ENCODE data around the gene DGCR8.
A peak's percentile ranks its signal among the peaks of the same experiment; 100 is the strongest.

The DGCR8 gene

GRCh38 chr22:20087319-20088262 lies 7.5 kb downstream of the DGCR8 start:
- Mint-ChIP-seq H3K27ac (no peak overlapping the region), H3K9me3 (no peaks in the 10 kb centered on the region), H3K4me3 (no peak overlapping the region), H3K27me3 (no peaks in the 10 kb centered on the region), H3K36me3 (ENCODE audit: low read depth) (peaks cover 82% of the 10 kb centered on the region), H3K4me1 (ENCODE audit: low read depth) (peaks cover 37% of the 10 kb centered on the region)
- intact Hi-C loops (cut with micrococcal nuclease), result no loop called here

DNA sequence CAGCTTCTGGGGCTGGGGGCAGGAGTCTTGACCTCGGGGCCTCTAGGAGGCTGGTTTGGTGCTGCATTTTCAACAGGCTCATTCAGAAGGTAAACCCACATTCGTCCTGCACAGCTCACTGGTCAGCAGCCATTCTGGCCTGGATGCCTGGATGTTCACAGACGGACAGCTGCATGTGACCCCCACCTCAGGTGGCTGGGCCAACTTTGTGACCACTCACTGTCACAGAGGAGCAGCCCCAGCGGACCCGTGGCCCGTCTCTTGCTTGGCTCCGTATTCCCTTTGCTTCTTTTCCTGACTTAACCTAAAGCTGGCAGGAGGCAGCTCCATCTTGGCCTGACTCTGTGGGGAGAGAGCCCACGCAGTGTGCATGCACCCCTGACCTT lies 8.2 kb downstream of the DGCR8 start:
- Mint-ChIP-seq H3K4me1 (ENCODE audit: low read depth) (peaks cover 30% of the 10 kb centered on the region), H3K36me3 (ENCODE audit: low read depth) (peaks cover 83% of the 10 kb centered on the region), H3K27ac (no peak overlapping the region), H3K27me3 (no peaks in the 10 kb centered on the region), H3K9me3 (no peaks in the 10 kb centered on the region), H3K4me3 (no peak overlapping the region)
- intact Hi-C loops (cut with micrococcal nuclease), result no loop called here

DNA sequence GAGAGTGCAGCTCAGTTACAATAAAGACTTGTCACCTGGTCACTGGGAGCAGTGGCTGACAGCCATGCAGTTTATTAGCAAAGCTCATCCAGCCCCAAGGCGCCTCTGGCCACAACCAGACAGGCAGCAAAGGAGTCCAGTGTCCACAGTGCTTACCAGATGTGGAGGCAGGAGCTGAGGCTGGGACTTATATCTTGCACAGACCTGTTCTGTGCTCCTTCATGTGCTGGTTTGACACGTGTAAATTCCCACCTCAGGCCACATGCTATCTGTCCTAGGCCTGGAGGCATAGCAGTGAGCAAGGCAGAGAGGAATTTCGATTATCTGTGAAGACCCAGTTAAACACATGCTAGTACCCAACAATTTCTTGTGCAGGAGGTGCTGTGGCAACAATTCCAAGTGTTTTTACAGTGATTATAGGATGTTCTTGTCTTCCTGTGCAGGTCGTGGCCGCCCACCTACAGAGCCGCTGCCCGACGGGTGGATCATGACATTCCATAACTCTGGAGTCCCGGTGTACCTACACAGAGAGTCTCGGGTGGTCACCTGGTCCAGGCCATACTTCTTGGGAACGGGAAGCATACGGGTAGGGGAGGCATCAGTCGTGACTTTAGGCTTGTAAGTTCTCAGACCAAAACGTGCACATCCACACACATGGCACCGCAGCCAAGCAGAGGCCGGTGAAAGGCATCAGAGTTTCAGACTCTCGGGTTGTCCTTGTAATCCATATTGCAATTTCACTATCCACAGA lies 9.4 kb downstream of the DGCR8 start:
- H3K9me3 Mint-ChIP-seq, result no peaks in the 10 kb centered on the region
- no peak overlapping the region for H3K4me3 Mint-ChIP-seq
- intact Hi-C loops (cut with micrococcal nuclease), result no loop called here
- no peaks in the 10 kb centered on the region for H3K27me3 Mint-ChIP-seq
- peaks cover 95% of the 10 kb centered on the region for H3K36me3 Mint-ChIP-seq (ENCODE audit: low read depth)
- peaks cover 19% of the 10 kb centered on the region for H3K4me1 Mint-ChIP-seq (ENCODE audit: low read depth)
- H3K27ac Mint-ChIP-seq, result no peak overlapping the region

DNA sequence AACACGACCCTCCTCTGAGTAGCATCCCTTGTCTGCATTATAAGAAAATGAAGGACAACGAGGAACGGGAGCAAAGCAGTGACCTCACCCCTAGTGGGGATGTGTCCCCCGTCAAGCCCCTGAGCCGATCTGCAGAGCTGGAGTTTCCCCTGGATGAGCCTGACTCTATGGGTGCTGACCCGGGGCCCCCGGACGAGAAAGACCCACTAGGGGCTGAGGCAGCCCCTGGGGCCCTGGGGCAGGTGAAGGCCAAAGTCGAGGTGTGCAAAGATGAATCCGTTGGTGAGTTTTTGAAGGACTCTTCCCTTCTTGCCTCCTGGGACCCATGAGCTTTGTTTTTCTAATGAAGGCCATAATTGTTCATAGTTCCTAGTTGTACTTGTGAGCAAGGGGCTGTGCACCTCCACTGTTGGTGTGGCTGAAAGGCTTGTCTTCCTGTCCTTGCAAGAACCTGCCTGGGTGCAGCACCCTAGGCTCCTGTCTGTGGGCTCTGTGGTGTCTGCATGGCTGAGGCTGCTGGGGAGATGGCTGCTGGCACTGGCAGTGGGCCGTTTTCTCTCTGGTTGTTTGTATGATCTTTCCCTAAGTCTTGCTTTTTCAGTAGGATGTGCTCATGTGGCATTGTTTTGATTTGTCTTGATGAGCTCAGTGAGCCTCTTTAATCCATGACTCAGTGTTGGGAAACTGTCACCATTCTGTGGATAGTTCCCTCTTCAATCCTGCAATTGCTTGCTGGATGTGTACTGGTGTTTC lies 10.1 kb downstream of the DGCR8 start:
- Mint-ChIP-seq H3K36me3 (ENCODE audit: low read depth) (peaks cover 100% of the 10 kb centered on the region), H3K4me3 (no peak overlapping the region), H3K27ac (peak overlapping the region; percentile 6), H3K9me3 (no peaks in the 10 kb centered on the region), H3K27me3 (no peaks in the 10 kb centered on the region), H3K4me1 (ENCODE audit: low read depth) (peaks cover 11% of the 10 kb centered on the region)
- intact Hi-C loops (cut with micrococcal nuclease), result no loop called here

DNA sequence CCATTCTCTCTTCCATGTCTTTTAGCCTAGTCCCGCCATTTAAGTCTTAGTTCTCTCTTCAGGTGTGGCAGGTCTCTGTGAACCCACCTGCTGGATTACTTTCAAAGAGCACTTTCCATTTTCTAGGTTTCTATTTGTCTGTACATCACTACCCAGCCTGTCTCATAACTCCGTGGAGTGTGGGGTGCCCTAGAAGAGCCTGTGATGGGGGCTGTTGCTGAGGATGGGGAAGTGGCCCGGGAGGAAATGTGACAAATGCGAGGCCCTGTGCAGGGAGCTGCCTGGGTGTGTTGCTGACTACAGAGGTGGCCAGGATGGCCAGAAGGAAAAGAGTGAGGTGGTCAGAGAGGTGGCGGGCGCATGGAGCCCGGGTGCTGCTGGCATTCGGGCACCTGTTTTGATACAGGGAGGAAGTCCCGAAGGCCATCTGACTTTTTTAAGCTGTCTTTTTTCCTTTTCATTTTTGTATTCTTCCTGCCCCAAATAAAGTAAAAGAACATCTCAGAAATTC lies 10.7 kb downstream of the DGCR8 start:
- Mint-ChIP-seq H3K36me3 (ENCODE audit: low read depth) (peaks cover 100% of the 10 kb centered on the region), H3K4me1 (ENCODE audit: low read depth) (peaks cover 11% of the 10 kb centered on the region), H3K27me3 (no peaks in the 10 kb centered on the region), H3K27ac (peak overlapping the region; percentile 6), H3K9me3 (no peaks in the 10 kb centered on the region), H3K4me3 (no peak overlapping the region)
- intact Hi-C loops (cut with micrococcal nuclease), result no loop called here

- Mint-ChIP-seq H3K27me3 (no peaks in the 10 kb centered on the region), H3K4me3 (no peak overlapping the region), H3K4me1 (ENCODE audit: low read depth) (peaks cover 11% of the 10 kb centered on the region), H3K27ac (no peak overlapping the region), H3K9me3 (no peaks in the 10 kb centered on the region), H3K36me3 (ENCODE audit: low read depth) (peaks cover 100% of the 10 kb centered on the region)
- intact Hi-C loops (cut with micrococcal nuclease), result no loop called here
Observed at GRCh38 chr22:20091690-20092476, 11.8 kb downstream of the DGCR8 start.

DNA sequence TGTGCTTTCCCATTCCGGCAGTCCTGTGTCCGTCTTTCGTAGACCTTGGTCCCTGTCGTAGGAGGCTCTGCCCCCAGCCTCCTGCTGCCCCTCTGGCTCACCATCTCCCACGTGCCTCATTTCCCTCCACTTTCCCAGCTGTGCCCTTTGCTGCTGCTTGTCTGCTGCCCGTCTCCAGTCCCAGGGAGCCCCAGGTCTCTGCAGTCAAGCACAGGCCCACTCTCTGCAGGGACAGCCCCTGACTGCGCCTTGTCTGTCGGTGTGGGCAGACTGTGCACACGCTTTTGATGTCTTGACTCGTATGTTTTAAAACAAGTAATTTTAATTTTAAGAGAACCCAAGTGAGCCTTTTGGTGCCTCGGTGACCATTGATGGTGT lies 12.4 kb downstream of the DGCR8 start:
- Mint-ChIP-seq H3K9me3 (no peaks in the 10 kb centered on the region), H3K27ac (no peak overlapping the region), H3K4me3 (no peak overlapping the region), H3K4me1 (ENCODE audit: low read depth) (peaks cover 11% of the 10 kb centered on the region), H3K27me3 (no peaks in the 10 kb centered on the region), H3K36me3 (ENCODE audit: low read depth) (peaks cover 100% of the 10 kb centered on the region)
- intact Hi-C loops (cut with micrococcal nuclease), result no loop called here

GRCh38 chr22:20093418-20094196 lies 13.6 kb downstream of the DGCR8 start:
- no peaks in the 10 kb centered on the region for H3K9me3 Mint-ChIP-seq
- H3K36me3 Mint-ChIP-seq (ENCODE audit: low read depth), result peaks cover 100% of the 10 kb centered on the region
- H3K4me1 Mint-ChIP-seq (ENCODE audit: low read depth), result peaks cover 11% of the 10 kb centered on the region
- no peaks in the 10 kb centered on the region for H3K27me3 Mint-ChIP-seq
- intact Hi-C loops (cut with micrococcal nuclease), result no loop called here
- H3K27ac Mint-ChIP-seq, result no peak overlapping the region
- no peak overlapping the region for H3K4me3 Mint-ChIP-seq

DNA sequence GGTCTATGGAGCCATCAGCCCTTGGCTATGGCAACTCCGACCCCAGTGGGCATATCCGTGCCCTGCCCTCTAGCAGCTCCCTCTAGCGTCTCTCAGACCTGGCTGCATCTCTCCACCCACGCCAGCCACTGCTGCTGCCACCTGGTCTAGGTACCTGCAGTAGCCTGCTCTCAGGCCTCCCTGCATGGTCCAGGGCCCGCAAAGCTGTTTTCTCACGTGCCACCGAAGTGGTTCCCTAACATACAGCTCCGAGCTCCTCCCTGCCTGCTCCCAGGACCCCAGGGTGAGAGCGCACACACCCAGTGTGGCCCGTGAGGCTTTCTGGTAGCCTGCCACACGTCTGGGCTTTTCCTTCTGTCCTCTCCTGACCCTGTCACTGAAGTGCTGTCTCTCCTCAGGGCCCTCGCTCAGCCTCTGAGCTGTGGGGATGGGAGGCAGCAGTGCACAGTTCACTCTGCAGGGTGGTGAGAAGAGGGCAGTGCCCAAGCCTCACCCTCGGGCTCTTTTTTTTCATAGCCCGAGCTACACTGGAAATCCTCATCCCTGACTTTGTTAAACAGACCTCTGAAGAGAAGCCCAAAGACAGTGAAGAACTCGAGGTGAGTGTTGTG lies 14.3 kb downstream of the DGCR8 start:
- Mint-ChIP-seq H3K27ac (no peak overlapping the region), H3K4me1 (ENCODE audit: low read depth) (peaks cover 11% of the 10 kb centered on the region), H3K36me3 (ENCODE audit: low read depth) (peaks cover 100% of the 10 kb centered on the region), H3K4me3 (no peak overlapping the region), H3K9me3 (no peaks in the 10 kb centered on the region), H3K27me3 (no peaks in the 10 kb centered on the region)
- intact Hi-C loops (cut with micrococcal nuclease), result no loop called here

DNA sequence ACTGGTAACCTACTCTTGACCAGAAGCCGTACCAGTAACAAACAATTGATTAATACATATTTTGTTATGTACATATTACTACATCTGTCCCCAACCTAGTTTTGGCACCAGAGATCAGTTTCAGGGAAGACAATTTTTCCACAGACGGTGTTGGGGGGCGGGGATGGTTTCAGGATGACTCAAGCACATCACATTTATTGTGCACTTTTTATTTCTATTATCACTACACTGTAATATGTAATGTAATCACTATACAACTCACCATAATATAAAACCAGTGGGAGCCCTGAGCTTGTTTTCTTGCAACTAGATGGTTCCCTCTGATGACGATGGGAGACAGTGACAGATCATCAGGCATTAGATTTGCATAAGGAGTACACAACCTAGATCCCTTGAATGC lies 15.5 kb downstream of the DGCR8 start:
- H3K27ac Mint-ChIP-seq, result no peak overlapping the region
- peaks cover 100% of the 10 kb centered on the region for H3K36me3 Mint-ChIP-seq (ENCODE audit: low read depth)
- H3K9me3 Mint-ChIP-seq, result no peaks in the 10 kb centered on the region
- H3K4me1 Mint-ChIP-seq (ENCODE audit: low read depth), result peaks cover 4% of the 10 kb centered on the region
- H3K4me3 Mint-ChIP-seq, result no peak overlapping the region
- H3K27me3 Mint-ChIP-seq, result no peaks in the 10 kb centered on the region
- intact Hi-C loops (cut with micrococcal nuclease), result no loop called here

DNA sequence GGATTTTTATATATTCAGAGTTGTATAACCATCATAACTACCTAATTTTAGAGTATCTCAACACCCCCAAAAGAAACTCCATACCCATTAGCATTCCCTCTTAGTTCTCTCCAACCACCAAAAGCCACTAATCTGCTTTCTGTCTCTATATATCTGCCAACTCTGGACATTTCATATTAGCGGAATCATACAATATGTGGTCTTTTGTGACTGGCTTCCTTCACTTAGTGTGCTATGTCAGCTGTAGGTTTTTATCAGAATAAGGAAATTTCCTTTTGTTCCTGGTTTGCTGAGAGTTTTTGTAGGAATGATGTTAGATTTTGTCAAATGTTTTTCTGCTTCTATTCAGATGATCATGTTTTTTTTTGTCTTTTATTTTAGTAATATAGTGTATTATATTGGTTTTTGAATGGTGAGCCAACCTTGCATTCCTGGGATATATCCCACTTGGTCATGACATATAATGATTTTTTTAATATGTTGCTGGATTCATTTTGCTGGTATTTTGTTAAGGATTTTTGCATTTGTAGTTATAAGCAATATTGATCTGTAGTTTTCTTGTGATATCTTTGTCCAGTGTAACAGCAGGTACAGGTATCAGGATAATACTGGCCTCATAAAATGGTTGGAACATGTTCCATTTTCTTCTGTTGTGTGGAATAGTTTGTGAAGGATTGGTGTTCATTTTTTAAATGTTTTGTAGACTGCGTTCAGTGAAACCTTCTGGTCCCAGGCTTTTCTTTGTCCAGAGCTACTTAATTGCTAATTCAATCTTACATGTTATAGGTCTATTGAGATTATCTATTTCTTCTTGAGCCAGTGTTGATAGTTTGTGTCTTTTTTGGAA lies 16.8 kb downstream of the DGCR8 start:
- no peak overlapping the region for H3K27ac Mint-ChIP-seq
- H3K9me3 Mint-ChIP-seq, result no peaks in the 10 kb centered on the region
- H3K36me3 Mint-ChIP-seq (ENCODE audit: low read depth), result peaks cover 100% of the 10 kb centered on the region

More for the DNA sequence above, 16.8 kb downstream of the DGCR8 start:
- intact Hi-C loops (cut with micrococcal nuclease), result no loop called here
- Mint-ChIP-seq H3K4me3 (no peak overlapping the region), H3K4me1 (ENCODE audit: low read depth) (peaks cover 4% of the 10 kb centered on the region), H3K27me3 (no peaks in the 10 kb centered on the region)
